ENCODE data around the gene BCDIN3D.

The BCDIN3D gene

GRCh38 chr12:49813131-49813530 lies 29.8 kb downstream of the BCDIN3D start:
- no peak for DNase-seq

- DNase-seq = no peak
Measured at GRCh38 chr12:49811961-49812401, 30.9 kb downstream of the BCDIN3D start.

- no peak for DNase-seq
Measured at GRCh38 chr12:49811136-49811535, 31.8 kb downstream of the BCDIN3D start.

GRCh38 chr12:49809906-49810389 lies 33.0 kb downstream of the BCDIN3D start:
- no peak for DNase-seq

GRCh38 chr12:49809381-49809905 lies 33.5 kb downstream of the BCDIN3D start:
- no peak for DNase-seq

GRCh38 chr12:49808686-49809380 lies 34.1 kb downstream of the BCDIN3D start:
- DNase-seq = no peak

- DNase-seq = no peak
Measured at GRCh38 chr12:49807991-49808580, 34.8 kb downstream of the BCDIN3D start.

GRCh38 chr12:49806877-49807276 lies 36.0 kb downstream of the BCDIN3D start:
- DNase-seq = no peak

GRCh38 chr12:49806321-49806813 lies 36.5 kb downstream of the BCDIN3D start:
- no peak for DNase-seq

GRCh38 chr12:49805409-49805808 lies 37.5 kb downstream of the BCDIN3D start:
- DNase-seq = no peak

- DNase-seq = no peak
Measured at GRCh38 chr12:49804821-49805220, 38.1 kb downstream of the BCDIN3D start.

GRCh38 chr12:49803693-49804450 lies 39.0 kb downstream of the BCDIN3D start:
- DNase-seq = no peak

- no peak for DNase-seq
Measured at GRCh38 chr12:49801141-49802063, 41.5 kb downstream of the BCDIN3D start.

- no peak for DNase-seq
Measured at GRCh38 chr12:49800421-49801140, 42.3 kb downstream of the BCDIN3D start.

GRCh38 chr12:49798934-49799333 lies 44.0 kb downstream of the BCDIN3D start:
- no peak for DNase-seq

GRCh38 chr12:49798248-49798647 lies 44.7 kb downstream of the BCDIN3D start:
- DNase-seq = no peak

GRCh38 chr12:49797449-49797776 lies 45.5 kb downstream of the BCDIN3D start:
- no peak for DNase-seq

GRCh38 chr12:49796606-49797448 lies 46.1 kb downstream of the BCDIN3D start:
- no peak for DNase-seq

- no peak for DNase-seq
Measured at GRCh38 chr12:49796155-49796554, 46.8 kb downstream of the BCDIN3D start.

- DNase-seq = no peak
Measured at GRCh38 chr12:49795654-49796105, 47.2 kb downstream of the BCDIN3D start.

Measured in stimulated activated CD4-positive, alpha-beta T cell treated with anti-CD3 and anti-CD28 coated beads, Interleukin-4, amount 100 ng/mL, for 1 hour (primary cell).